Activated CD8-positive, alpha-beta T cell treated with anti-CD3 and anti-CD28 coated beads for 36 hours (primary cell): ENCODE data around the gene EIF1AD. TPM values are rescaled to one million over a fixed set of nuclear protein-coding genes. Genes with fewer than 3 reads are reported as not detected.

Experiments
- ATAC-seq: fragments of 200-7000 bp; cut with Tn5 transposase; one replicate; pipeline ENCODE4 v1.10.0; 2021; ENCODE audit warnings: mild to moderate bottlenecking, moderate library complexity
- CTCF ChIA-PET: fragments of 350-600 bp; sonication (Branson Sonifier 250); formaldehyde crosslinking; loops from one replicate; lab custom pipeline; 2021; ENCODE audit warnings: antibody characterized with exemption; lab: Charles Lee
- POLR2A ChIA-PET: fragments of 350-600 bp; sonication (Branson Sonifier 250); formaldehyde crosslinking; loops from one replicate; lab custom pipeline; 2021; ENCODE audit warnings: antibody characterized with exemption; lab: Charles Lee
- DNase-seq: peaks from one replicate; pipeline ENCODE4 v3.0.0-alpha.2; 2020
- H3K27ac Mint-ChIP-seq: one replicate; pipeline ENCODE4 v1.8.0; 2021; ENCODE audit warnings: mild to moderate bottlenecking, mixed read lengths
- H3K27me3 Mint-ChIP-seq: one replicate; pipeline ENCODE4 v1.8.0; 2021; ENCODE audit warnings: mixed read lengths
- H3K36me3 Mint-ChIP-seq: one replicate; pipeline ENCODE4 v1.8.0; 2021; ENCODE audit warnings: low read depth, mixed read lengths
- H3K4me1 Mint-ChIP-seq: one replicate; pipeline ENCODE4 v1.8.0; 2021; ENCODE audit warnings: low read depth, mixed read lengths
- H3K4me3 Mint-ChIP-seq: one replicate; pipeline ENCODE4 v1.8.0; 2021; ENCODE audit warnings: mild to moderate bottlenecking, moderate library complexity, mixed read lengths
- H3K9me3 Mint-ChIP-seq: one replicate; pipeline ENCODE4 v1.8.0; 2021; ENCODE audit warnings: mixed read lengths
- intact Hi-C: fragments of 100-400 bp; cut with micrococcal nuclease; formaldehyde crosslinking; loops from one replicate; pipeline ENCODE4 v1.10.0; 2022
- total RNA-seq, 2 experiments: library from RNA; stranded (reverse); gene quantifications; one replicate each; pipeline ENCODE4 v1.2.3, GENCODE V29; 2021
- TF ChIP-seq, protein P1 (sequence below): fragments of 200-600 bp; IDR thresholded peaks from one replicate; pipeline ENCODE4 v1.8.0; 2022; ENCODE audit warnings: antibody characterized with exemption, mild to moderate bottlenecking

The EIF1AD gene
- total RNA-seq, 2 experiments from 2014 or later: 44.4 to 45.6 TPM

DNA sequence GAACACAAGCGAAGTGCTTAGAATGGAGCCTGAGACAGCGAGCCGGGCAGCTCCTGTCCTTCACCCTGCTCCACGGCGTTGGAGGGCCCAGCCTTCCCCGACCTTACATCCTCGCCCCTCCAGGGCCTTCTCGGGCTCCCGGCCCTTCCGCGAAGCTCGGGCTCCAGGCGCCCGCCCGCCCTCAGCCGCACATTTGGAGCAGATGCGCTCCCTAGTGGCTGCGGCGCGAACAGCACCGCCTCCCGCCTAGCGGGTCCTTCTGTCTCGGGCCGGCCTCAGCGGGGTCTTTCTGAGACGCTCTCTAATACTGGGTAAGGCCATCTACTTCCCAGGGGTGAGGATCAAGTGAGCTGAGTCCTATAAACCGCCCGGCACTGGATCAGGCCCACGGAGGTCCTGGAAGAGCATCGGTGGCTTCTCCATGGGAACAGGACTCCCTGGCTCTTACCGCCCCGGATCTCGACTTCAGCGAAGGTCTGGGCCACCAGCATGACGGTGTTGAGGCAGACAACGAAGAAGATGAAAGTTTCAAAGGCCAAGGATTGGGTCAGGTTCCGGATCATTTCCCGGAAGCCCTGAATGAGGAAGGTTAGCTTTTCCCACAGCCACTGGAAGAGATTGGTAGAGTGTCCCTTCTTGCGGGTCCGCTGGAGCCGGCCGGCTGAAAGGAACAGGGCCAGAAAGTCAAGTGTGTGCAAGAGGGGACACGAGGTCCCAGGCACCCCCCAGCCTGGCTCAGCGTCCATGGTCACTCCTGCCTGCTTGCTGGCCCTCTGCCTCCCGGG, 20.6 kb upstream of the EIF1AD start:
- TF ChIP-seq, protein P1, sequence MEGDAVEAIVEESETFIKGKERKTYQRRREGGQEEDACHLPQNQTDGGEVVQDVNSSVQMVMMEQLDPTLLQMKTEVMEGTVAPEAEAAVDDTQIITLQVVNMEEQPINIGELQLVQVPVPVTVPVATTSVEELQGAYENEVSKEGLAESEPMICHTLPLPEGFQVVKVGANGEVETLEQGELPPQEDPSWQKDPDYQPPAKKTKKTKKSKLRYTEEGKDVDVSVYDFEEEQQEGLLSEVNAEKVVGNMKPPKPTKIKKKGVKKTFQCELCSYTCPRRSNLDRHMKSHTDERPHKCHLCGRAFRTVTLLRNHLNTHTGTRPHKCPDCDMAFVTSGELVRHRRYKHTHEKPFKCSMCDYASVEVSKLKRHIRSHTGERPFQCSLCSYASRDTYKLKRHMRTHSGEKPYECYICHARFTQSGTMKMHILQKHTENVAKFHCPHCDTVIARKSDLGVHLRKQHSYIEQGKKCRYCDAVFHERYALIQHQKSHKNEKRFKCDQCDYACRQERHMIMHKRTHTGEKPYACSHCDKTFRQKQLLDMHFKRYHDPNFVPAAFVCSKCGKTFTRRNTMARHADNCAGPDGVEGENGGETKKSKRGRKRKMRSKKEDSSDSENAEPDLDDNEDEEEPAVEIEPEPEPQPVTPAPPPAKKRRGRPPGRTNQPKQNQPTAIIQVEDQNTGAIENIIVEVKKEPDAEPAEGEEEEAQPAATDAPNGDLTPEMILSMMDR: peak; percentile 96
- no peak overlapping the region for H3K27ac Mint-ChIP-seq
- peak; percentile 97 for ATAC-seq

DNA sequence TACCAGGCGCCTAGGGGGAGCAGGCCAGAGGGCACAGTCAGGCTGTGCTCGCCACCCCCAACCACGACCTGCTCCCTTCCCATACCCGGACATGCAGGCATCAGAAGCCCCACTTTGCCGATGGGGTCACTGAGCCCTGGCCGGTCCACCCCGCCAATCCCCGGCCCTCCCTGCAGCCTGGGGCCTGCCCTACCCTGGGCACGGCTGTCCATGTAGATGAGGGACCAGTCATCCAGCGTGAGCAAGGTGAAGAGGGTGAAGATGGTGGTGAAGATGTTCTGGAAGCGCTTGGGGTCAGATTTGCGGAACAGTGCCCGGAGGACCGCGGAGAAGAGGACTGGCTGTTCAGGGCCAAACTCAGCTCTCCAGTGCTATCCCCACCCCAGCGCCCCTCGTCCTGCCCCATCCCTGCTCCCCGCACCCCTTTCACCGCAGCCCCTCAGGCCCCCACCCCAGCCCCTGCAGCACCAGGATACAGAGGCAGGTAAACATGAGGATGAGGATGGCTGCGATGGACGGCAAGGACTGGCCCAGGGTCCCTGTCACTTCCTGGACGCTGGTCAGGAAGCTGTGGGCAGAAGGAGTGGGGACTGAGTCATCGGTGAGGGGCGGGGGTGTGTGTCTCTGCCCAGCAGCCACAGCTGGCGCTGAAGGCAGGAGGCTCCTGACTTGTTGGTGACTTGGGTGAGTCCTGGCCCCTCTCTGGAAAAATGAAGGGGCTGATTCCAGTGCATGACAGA, 18.8 kb upstream of the EIF1AD start:
- H3K4me3 Mint-ChIP-seq: no peak overlapping the region
- DNase-seq: peak; percentile 52

More for the DNA sequence above, 20.6 kb upstream of the EIF1AD start:
- peak; percentile 88 for DNase-seq
- peak overlapping the region; percentile 22 for H3K4me3 Mint-ChIP-seq
- no peaks in the 10 kb centered on the region for H3K9me3 Mint-ChIP-seq
- CTCF ChIA-PET: interaction anchor here (0.6 to 3.0 kb wide), 48 partner anchors 8 to 384 kb away, joined by 3 to 39 read pairs (median 4); partner anchors contain the start of genes BANF1, CCDC85B, CST6 and KAT5
- peaks cover 16% of the 10 kb centered on the region for H3K4me1 Mint-ChIP-seq
- POLR2A ChIA-PET: interaction anchor here (0.6 to 2.2 kb wide), 5 partner anchors 10 to 362 kb away, joined by 3 to 7 read pairs (median 5); partner anchors contain the start of gene BANF1
- peaks cover 8% of the 10 kb centered on the region for H3K27me3 Mint-ChIP-seq
- intact Hi-C loops: no loop called here
- no peaks in the 10 kb centered on the region for H3K36me3 Mint-ChIP-seq

DNA sequence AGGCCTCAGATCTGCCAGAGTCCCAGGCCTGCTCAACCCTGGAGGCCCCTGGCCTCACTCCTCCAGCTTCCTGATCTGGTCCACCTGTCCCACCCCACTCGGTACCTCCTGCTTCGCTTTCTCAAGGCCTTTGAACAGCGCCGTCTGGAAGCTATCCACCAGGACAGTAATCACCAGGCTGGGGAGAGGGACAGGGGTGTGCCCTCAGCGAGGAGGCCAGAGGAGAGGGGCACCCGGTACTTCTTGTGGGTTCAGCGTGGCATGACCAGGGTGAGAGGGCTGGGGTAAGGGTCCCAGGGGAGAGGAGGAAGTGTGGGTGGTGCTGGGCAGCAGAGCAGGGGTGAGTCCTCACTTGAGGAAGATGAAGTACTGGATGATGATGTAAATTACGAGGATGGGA, 18.3 kb upstream of the EIF1AD start:
- Mint-ChIP-seq H3K4me3 (no peak overlapping the region), H3K27me3 (peaks cover 8% of the 10 kb centered on the region), H3K9me3 (no peaks in the 10 kb centered on the region), H3K27ac (no peak overlapping the region), H3K4me1 (peaks cover 21% of the 10 kb centered on the region), H3K36me3 (no peaks in the 10 kb centered on the region)
- ATAC-seq: no peak
- TF ChIP-seq, protein P1: no peak
- POLR2A ChIA-PET: interaction anchor here (1.1 kb wide), 1 partner anchor 13 kb away, joined by 3 read pairs; no protein-coding TSS in a partner anchor
- no peak for DNase-seq
- CTCF ChIA-PET: interaction anchor here (1.6 kb wide), 1 partner anchor 25 kb away, joined by 4 read pairs; no protein-coding TSS in a partner anchor
- intact Hi-C loops: no loop called here

More for the DNA sequence above, 18.8 kb upstream of the EIF1AD start:
- TF ChIP-seq, protein P1: no peak
- no peak overlapping the region for H3K27ac Mint-ChIP-seq
- peaks cover 8% of the 10 kb centered on the region for H3K27me3 Mint-ChIP-seq
- CTCF ChIA-PET: interaction anchor here (1.7 to 3.0 kb wide), 2 partner anchors 21 to 24 kb away, joined by 5 to 39 read pairs; no protein-coding TSS in a partner anchor
- H3K9me3 Mint-ChIP-seq: no peaks in the 10 kb centered on the region
- no peaks in the 10 kb centered on the region for H3K36me3 Mint-ChIP-seq
- intact Hi-C loops: no loop called here
- no peak for ATAC-seq
- peaks cover 21% of the 10 kb centered on the region for H3K4me1 Mint-ChIP-seq
- POLR2A ChIA-PET: interaction anchor here (1.1 kb wide), 1 partner anchor 13 kb away, joined by 3 read pairs; no protein-coding TSS in a partner anchor

DNA sequence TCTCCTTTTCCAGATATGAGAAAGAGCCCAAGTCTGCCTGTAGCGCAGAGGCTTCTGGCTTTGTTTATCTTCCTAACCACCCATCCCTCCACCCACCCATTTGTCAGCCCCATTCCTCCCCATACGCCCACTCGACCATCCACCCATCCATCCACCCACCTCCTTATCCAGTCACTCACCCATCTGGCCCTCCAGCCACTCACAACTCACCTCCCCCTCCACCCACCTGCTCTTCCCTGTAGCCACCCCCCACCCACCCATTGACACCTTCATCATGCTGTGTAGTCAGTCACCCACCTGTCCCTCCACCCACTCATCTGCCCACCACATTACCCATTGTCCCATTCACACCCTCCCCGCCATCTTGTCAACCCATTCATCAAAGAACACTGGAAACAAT, 15.4 kb upstream of the EIF1AD start:
- ChIA-PET POLR2A (interaction anchor here (1.3 kb wide), 1 partner anchor 8 kb away, joined by 3 read pairs; no protein-coding TSS in a partner anchor), CTCF (interaction anchor here (1.1 kb wide), 1 partner anchor 28 kb away, joined by 5 read pairs; no protein-coding TSS in a partner anchor)
- Mint-ChIP-seq H3K4me3 (no peak overlapping the region), H3K27ac (no peak overlapping the region), H3K4me1 (peaks cover 16% of the 10 kb centered on the region), H3K36me3 (no peaks in the 10 kb centered on the region), H3K27me3 (peaks cover 10% of the 10 kb centered on the region), H3K9me3 (no peaks in the 10 kb centered on the region)
- ATAC-seq (no peak), DNase-seq (no peak)
- TF ChIP-seq, protein P1: no peak
- intact Hi-C loops: no loop called here
